Activated CD8-positive, alpha-beta memory T cell treated with anti-CD3 and anti-CD28 coated beads for 36 hours (primary cell): ENCODE measurements around the gene CARD19. TPM values are rescaled to one million over a fixed set of nuclear protein-coding genes. Genes with fewer than 3 reads are reported as not detected.

Experiments used
- CTCF ChIA-PET: fragments of 350-600 bp; sonication (Branson Sonifier 250); formaldehyde crosslinking; loops from one replicate; lab custom pipeline; 2021; ENCODE audit warnings: antibody characterized with exemption; lab: Charles Lee
- POLR2A ChIA-PET: fragments of 350-600 bp; sonication (Branson Sonifier 250); formaldehyde crosslinking; loops from one replicate; lab custom pipeline; 2021; ENCODE audit warnings: antibody characterized with exemption; lab: Charles Lee
- total RNA-seq, 2 experiments: library from RNA; stranded (reverse); gene quantifications; one replicate each; pipeline ENCODE4 v1.2.3, GENCODE V29; 2021

The CARD19 gene
- total RNA-seq, 2 experiments from 2014 or later = 41.8 to 42.6 TPM

DNA sequence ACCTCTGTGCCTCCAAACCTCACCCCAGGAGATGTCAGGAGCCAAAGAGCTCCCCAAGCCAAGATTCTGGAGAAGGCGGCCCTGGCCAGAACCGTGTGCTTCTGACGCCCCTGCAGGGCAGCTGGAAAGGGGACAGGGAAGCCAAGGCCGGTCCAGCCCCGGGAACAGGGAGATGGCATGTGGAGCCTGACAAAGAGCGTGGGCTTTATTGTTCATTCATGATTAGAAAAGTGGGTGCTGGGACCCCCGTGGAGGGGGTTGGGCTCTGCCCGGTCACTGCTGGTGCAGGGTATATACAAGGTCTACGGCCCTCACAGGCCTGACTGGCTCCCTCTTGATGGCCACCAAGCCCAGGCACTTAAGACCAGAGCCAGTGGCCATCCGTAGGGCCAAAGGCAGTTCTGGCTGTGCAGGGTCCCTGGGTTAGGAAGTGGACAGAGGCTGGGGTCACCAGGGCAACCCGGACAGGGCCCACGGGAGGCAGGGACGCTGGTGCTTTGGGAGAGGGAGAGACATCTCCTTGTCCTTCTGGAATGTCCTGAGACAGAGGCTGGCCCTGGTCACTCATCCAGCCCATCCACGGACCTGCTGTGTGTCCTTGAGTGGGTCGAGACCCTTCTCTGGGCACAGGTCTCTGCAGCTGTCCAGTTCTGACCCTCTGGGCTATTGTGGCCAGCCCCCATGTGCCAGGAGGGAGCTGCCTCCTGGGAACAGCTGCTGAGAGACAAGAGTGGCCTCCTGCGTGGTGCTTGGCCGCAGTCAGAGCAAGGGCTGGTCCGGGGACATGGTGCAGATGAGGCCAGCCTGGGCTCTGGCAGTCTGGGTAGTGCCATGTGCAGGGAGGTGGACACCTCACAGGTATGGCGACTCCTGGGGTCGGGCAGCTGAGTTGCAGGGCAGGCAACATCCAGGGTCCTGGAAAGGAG is 25.6 kb downstream of the CARD19 start:
- POLR2A ChIA-PET = no interaction called here
- CTCF ChIA-PET = interaction anchor here (3.1 to 5.2 kb wide), 2 partner anchors 8 to 13 kb away, joined by 13 to 42 read pairs; no protein-coding TSS in a partner anchor

DNA sequence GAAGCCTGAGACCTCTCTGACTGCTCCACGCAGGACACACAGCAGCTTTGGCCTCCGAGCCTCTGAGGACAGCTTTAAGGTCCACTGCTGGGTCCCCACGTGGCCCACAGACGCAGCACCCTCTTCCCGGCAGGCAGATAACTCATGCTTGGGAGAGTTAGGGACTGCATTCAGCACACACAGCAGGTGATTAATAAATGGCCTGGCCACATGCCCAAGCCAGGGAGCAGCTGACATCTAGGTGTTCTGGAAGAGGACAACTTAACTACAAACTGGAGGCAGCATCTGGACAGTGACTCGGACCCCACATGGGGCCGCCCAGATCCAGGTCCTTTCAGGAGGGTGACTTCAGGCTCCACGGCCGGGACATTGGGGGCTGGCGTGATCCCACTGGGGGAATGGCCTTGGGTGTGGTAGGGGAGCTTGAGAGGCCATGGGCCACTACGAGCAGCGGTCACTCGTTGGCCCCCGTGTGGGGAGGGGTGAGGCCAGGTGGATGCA is 26.8 kb downstream of the CARD19 start:
- CTCF ChIA-PET = interaction anchor here (1.6 kb wide), 1 partner anchor 14 kb away, joined by 7 read pairs; no protein-coding TSS in a partner anchor
- POLR2A ChIA-PET = no interaction called here

DNA sequence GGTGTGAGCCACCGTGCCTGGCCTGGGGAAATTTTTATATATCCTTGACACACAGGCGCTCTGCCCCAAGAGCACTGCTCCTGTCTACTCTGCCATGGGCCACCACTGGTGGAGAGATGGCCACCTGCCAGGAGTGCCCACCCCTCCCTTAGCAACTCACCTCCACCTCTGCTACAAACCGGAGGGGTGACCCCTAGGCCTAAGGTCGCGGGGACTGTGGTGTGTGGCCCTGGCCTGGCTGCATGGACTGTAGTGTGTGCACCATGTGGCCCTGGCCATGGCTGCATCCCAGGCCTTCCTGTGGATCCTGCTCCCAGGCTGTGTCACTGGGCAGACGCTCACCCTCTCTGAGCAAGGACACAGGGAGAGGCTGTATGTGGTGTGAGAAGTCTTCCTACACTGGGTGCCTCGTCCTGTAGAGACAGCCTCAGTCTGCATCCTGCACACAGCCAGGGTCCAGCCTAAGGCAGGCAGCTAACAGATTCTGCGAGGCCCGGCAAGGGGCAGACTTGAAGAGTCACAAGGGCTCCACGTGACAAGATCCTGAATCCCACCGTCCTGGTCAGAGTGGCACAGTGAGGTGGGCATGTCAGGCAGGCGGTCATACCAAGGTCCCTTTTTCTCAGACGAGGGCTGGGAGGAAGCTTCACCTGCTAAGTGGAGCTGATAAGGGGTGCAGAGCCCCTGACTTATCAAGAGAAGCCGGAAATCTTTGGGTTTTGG is 27.7 kb downstream of the CARD19 start:
- ChIA-PET POLR2A (interaction anchor here (0.9 kb wide), 1 partner anchor 10 kb away, joined by 3 read pairs; the partner anchor contains the start of gene NINJ1), CTCF (interaction anchor here (0.8 to 1.6 kb wide), 2 partner anchors 15 kb away, joined by 3 to 7 read pairs; no protein-coding TSS in a partner anchor)

DNA sequence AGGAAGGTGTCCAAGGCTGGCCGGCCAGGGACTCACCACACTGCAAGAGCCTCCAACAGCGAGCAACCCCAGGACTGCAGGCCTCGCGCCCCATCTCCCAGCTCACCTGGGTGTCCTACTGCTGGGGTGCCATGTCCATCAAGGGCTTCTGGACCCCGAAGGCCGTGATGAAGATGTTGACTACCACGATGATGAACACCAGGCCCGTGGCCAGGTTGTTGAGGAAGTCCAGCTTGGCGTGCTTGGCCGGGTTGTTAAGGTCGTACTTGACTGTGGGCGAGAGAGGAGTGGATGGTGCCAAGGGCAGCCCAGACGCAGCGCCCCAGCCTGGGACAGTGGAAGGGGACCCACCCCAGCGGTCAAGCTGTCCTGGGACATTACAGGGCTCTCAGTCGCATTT is 28.8 kb downstream of the CARD19 start:
- POLR2A ChIA-PET = interaction anchor here (0.9 kb wide), 1 partner anchor 9 kb away, joined by 3 read pairs; the partner anchor contains the start of gene NINJ1

DNA sequence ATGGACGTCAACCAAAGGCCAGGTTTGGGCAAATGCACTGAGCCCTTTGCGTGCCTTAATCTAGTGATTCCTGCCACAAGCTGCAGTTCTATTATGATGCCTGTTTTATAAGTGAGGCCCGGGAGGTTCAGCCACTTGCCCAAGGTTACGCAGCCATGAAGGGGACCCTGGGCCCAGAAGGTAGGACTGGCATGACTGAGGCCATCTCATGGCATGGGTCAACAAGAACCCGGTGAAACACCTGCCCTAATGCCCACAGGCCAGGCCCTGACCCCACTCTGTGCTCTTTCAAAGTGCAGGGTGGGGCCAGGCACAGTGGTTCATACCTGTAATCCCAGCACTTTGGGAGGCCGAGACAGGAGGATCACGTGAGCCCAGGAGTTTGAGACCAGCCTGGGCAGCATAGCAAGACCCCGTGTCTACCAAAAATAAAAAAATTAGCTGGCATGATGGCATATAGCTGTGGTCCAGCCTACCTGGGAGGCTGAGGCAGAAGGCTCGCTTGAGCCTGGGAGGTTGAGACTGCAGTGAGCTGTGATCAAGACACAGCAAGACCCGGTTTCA is 29.4 kb downstream of the CARD19 start:
- POLR2A ChIA-PET = interaction anchor here (0.7 kb wide), 2 partner anchors 9 to 11 kb away, joined by 3 to 10 read pairs; partner anchors contain the start of gene NINJ1
- CTCF ChIA-PET = interaction anchor here (3.5 kb wide), 1 partner anchor 17 kb away, joined by 24 read pairs; no protein-coding TSS in a partner anchor

More for the DNA sequence above, 28.8 kb downstream of the CARD19 start:
- CTCF ChIA-PET = interaction anchor here (0.8 to 3.5 kb wide), 2 partner anchors 16 to 17 kb away, joined by 3 to 24 read pairs; no protein-coding TSS in a partner anchor

DNA sequence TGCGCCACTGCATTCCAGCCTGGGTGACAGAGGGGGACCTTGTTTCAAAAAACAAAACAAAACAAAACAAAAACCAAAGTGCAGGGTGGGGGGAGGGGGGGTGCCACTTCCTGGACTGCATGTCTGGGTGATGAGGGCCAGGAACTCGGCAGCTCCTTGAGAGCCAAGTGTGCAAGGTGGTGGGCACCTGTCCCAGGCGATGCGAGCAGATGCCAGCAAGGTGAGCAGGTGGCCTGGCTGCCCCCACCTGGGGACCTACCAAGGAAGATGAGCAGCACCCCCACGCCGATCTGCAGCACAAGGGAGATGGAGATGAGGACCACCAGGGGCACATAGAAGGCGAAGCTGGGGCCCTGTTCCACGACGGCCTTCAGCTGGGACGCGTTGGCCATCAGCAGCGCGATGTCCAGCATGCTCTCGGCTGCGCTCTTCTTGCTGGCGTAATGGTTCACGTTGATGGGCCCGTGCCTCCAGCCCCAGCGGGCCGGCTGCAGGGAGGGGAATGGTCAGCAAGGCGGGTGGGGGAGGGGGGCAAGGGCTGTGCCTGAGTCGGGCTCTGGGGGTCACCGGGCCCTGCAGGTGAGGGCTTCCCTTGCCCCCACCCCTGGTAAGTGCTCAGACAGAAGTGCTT is 30.2 kb downstream of the CARD19 start:
- ChIA-PET CTCF (interaction anchor here (0.6 to 3.5 kb wide), 2 partner anchors 18 to 138 kb away, joined by 3 to 24 read pairs; no protein-coding TSS in a partner anchor), POLR2A (interaction anchor here (0.7 kb wide), 1 partner anchor 12 kb away, joined by 10 read pairs; no protein-coding TSS in a partner anchor)

DNA sequence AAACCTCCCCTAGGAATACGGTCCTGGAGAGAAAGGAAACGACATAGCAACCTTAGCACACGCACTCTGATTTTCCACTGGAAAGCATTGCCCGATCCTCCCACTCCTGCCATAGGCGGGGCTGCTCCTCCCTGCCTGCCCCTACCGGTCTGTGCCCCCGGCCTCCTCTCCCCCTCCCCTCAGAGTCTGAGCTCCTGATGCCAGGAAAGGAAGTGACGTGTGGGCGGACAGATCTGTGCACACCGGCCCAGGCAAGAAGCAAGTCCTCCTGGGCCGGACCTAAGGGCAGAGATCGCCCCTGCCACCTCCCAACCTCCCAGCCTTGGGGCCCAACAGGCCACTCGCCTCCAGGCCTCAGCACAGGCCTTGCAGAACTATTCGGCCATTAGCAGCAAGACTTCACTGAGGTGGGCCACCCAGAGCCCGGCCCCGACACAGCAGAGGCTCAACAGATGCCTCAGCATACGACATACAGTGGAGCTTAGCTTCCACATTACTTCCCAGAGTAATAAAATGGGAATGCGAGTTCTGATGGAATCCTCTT is 30.9 kb downstream of the CARD19 start:
- ChIA-PET POLR2A (no interaction called here), CTCF (interaction anchor here (3.5 kb wide), 1 partner anchor 19 kb away, joined by 24 read pairs; no protein-coding TSS in a partner anchor)

DNA sequence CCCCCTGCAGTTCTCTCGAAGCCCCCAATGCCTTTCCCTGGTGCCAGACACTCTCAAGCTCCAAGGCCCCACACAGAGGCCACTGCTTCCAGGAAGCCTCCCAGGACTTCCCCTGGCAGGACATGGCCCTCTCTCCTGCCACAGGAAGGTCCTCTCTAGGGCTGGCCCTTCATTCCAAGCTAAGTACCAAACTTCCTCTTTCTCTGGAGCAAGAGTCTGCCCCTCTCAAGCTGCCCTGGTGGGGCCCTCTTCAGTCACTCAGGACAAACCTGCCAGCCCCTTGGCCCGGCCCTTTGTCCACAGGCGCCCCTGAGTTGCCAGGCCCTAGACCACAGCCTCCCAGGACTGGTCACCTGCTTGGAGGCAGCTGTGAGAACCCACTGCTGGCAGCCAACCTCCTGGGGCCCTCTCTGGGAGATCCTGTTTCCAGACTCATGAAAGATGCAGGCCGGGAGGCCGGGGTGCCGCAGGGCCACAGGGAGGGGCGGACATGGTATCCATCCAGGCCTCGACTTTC is 31.4 kb downstream of the CARD19 start:
- POLR2A ChIA-PET = no interaction called here

DNA sequence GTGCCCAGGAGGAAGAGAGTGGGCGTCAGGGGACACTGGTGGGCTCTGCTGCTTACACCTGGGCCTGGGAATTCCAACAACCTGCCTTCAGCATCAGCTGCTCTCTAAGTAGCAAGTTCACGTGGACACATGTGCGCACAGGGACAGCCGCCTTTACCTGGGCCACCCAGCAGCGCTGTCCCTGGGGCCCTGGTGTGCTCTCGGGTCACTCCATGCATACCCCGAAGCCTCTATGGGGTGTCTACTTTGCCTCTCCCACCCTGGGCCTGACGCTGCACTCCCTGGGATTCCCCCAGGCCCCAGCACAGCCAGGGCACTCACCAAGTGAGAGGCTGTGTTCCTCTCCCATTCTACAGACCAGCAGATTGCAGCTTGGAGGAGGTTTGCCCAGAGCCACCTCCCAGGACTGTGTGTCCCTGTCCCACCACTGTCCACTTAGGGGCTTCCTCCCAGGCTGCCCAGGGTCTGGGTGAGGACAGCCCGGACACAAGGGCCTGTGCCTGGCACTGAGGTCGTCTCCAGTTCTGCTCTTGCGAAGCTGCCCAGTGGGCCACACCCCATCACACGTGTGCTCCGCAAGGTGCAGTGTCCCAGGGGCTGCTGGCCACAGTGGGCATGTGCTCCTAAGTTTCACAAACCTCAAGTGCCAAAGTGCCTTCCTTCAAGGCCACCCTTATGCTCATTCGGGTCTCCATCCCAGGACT is 32.1 kb downstream of the CARD19 start:
- POLR2A ChIA-PET = no interaction called here
- CTCF ChIA-PET = interaction anchor here (1.1 to 4.1 kb wide), 4 partner anchors 8 to 20 kb away, joined by 3 to 24 read pairs (median 9); no protein-coding TSS in a partner anchor

More for the DNA sequence above, 31.4 kb downstream of the CARD19 start:
- CTCF ChIA-PET = interaction anchor here (3.5 kb wide), 1 partner anchor 19 kb away, joined by 24 read pairs; no protein-coding TSS in a partner anchor

DNA sequence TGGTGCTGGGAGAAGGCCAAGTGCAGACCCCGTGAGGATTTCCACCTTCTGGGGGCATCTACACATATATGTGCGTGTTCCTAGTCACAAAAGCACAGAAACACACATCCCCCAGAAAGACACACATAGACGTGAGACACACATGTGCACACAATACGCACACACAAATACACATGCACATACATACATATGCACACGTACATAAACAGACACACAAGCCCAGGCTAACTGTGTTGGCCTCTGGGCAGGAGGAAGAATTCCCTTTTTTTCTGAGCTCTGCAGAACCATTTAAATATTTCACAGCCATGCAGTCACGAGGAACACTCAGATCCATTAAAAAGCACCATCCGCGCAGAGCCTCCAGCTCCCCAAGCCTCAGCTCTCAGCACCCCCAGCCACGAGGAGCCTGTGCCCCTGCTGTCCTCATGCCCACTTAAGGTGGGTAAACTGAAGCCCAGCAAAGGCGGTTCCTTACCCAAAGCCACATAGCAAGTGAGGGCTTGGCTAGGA is 32.8 kb downstream of the CARD19 start:
- CTCF ChIA-PET = interaction anchor here (1.1 to 4.1 kb wide), 6 partner anchors 9 to 172 kb away, joined by 3 to 13 read pairs (median 4); no protein-coding TSS in a partner anchor
- POLR2A ChIA-PET = no interaction called here

DNA sequence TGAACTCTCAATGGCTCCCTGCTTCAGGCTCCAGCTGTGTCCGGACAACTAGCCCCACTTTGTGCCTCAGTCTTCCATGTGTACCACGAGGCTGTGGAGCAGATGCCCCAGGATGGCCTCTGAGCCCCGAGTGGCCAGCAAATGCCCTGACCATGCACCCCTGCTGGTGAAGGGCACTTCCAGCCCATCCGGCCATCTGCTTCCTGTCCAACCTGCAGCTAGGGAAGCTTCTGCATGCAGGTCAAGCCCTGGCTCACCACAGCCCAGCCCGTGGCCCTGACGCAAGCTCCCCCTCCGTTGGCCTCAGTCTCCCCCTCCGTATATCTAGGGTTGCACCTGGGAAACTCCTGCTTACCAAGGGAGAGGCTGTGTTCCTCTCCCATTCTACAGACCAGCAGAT is 33.3 kb downstream of the CARD19 start:
- ChIA-PET POLR2A (interaction anchor here (1.0 kb wide), 1 partner anchor 28 kb away, joined by 3 read pairs; no protein-coding TSS in a partner anchor), CTCF (interaction anchor here (1.1 to 4.1 kb wide), 7 partner anchors 9 to 172 kb away, joined by 3 to 13 read pairs (median 4); no protein-coding TSS in a partner anchor)

DNA sequence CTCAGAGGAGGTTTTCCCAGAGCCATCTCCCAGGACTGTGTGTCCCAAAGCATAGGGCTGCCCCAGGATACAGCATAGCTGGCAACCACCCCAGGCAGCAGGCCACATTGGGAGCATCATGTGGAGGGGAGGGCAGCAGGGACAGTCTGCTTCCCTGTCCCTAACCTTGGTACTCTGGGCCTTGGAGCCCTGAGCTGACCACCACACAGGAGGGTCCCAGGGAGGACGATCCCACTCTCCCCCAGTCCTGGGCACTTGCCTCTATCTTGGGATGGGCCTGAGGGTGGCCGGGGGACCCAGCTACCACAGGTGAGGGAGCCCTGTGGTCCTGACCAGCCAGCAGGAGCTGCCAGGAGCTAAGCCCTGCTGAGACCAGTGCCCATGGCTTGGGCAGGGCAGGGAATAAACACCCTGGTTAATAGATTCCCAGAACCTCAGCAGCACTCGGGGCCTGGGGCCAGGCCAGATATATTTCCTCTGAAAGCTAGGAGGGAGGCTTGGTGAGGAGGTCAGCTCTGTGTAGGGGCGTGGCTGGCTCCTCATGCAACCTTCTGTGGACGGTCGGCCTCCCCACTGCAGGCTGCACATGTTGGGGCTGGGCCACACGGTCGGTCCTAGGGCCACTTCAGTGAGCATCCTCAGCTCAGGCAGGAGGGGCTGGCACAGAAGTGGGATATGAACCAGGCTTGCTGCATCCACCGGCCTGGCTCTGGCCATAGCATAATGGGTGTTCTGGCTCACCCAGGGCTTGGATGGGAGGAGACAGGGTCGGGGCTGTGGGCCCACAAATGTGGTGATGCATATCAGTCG is 33.9 kb downstream of the CARD19 start:
- POLR2A ChIA-PET = interaction anchor here (1.0 kb wide), 1 partner anchor 27 kb away, joined by 3 read pairs; no protein-coding TSS in a partner anchor
- CTCF ChIA-PET = interaction anchor here (1.1 to 4.1 kb wide), 7 partner anchors 10 to 173 kb away, joined by 3 to 13 read pairs (median 4); no protein-coding TSS in a partner anchor

DNA sequence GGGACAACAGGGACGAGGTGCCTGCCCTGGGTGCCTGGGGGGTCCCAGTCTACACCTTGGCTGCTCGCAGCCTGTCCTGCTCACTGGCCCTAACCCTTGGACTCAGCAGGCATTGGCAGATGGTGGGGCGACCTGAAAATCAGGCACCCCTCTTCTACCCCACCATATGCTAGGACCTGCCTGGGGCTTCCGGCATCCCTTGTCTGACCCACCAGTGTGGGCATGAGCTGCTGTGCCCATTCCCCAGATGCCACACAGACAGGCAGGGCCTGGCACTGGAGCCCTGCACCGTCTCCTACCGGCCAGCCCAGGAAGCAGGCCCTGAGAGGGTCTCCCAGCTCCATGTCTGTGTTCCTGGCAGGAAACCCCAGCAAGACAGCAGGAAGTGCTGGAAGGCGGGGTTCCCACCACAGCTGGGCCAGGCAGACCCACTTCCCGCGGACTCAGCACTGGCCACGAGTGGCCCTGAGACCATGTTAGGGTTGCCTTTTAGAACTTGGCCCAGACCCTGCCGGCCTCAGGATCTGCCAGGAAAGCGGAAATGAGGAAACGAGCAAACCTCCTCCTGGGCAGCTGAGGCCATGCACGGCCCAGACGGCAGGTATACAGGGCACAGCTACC is 35.0 kb downstream of the CARD19 start:
- ChIA-PET POLR2A (no interaction called here), CTCF (interaction anchor here (1.9 to 4.1 kb wide), 3 partner anchors 11 to 127 kb away, joined by 5 to 13 read pairs (median 13); no protein-coding TSS in a partner anchor)

DNA sequence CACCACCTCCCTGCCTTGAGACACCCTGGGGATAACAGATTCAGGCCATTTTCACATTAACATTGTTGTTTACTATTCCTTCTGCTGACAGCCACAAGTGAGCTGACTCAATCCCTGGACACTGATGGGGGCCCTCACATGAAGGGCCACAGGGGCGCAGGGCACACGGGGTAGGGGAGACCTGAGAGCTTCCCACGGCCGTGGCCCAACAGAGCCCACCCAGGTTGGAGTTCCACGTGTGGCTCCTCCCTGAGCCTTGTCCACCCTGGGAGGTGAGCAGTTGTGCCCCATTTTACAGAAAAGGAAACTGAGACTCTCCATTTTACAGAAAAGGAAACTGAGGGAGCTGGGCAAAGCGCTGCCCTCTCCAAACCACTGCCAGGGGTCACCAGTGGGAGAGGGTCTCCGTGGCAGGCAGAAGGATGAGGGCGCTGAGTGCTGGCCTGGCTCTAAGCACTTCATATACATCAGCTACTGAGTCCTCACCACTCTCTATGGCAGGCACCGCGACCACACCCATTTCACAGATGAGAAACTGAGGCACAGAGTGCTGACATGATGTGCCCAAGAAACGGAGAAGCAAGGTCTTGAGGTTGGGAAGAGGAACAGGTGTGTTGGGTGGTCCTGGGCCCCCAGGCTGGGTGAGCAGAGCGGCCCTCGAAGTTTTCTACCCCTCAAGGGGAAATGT is 35.7 kb downstream of the CARD19 start:
- CTCF ChIA-PET = interaction anchor here (3.1 to 4.1 kb wide), 2 partner anchors 12 to 22 kb away, joined by 13 read pairs; no protein-coding TSS in a partner anchor
- POLR2A ChIA-PET = no interaction called here
